SU-DHL-6 (cell line): ENCODE data around the gene FDPS.

Experiments
- EZH2phosphoT487 ChIP-seq: fragments of 200-600 bp; sonication (generic), shearing (Covaris generic); conservative IDR thresholded peaks from 2 replicates; pipeline ENCODE4 v1.6.1; 2018; ENCODE audit warnings: mild to moderate bottlenecking, antibody characterized with exemption, low read length, moderate library complexity, mixed read lengths
- TF ChIP-seq, protein P1 (sequence below): fragments of 200-600 bp; sonication (generic); IDR thresholded peaks from one replicate; pipeline ENCODE4 v1.5.1; 2017; ENCODE audit warnings: antibody characterized with exemption, mild to moderate bottlenecking, low read length, moderate library complexity; ENCODE audit not compliant: insufficient read depth, poor library complexity, severe bottlenecking

DNA sequence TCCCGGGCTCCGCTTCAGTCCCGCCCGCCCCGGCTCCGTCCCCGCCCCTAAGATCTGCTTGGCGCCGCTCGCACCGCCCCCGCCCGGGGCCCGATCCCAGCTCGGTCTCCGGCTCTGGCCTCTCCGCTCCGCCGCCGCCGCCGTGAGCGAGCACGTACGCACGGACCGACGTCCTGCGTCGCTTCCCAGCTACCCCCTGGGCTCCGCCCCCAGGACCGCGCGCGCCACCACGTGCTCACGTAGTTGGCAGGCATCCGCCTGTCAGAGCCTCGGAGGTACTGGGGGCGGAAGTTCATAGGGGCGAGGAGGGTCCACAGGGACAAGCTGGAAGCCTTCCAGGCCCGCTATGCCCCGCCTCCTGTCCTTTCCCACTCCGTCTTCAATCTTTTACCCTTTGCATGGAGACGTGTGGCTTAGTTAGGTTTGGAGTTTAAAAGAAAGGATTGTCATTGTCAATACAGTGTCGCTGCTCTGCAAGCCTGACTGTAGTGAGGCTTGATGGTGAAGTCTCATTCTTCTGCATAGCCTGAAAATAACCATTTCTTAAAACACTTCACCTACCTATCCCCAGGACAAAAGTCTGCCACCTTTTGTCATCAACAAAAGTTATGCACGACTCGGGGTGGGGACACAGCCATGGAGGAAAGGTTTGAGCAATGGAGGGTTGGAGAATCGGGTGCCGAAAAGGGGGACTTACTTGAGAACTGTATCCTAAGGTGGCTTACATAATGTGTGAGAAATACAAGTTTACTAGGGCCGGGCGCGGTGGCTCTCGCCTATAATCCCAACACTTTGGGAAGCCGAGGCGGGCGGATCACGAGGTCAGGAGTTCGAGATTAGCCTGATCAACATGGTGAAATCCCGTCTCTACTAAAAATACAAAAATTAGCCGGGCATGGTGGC, 35.1 kb upstream of the FDPS start, which contains the start of gene CLK2:
- TF ChIP-seq, protein P1, sequence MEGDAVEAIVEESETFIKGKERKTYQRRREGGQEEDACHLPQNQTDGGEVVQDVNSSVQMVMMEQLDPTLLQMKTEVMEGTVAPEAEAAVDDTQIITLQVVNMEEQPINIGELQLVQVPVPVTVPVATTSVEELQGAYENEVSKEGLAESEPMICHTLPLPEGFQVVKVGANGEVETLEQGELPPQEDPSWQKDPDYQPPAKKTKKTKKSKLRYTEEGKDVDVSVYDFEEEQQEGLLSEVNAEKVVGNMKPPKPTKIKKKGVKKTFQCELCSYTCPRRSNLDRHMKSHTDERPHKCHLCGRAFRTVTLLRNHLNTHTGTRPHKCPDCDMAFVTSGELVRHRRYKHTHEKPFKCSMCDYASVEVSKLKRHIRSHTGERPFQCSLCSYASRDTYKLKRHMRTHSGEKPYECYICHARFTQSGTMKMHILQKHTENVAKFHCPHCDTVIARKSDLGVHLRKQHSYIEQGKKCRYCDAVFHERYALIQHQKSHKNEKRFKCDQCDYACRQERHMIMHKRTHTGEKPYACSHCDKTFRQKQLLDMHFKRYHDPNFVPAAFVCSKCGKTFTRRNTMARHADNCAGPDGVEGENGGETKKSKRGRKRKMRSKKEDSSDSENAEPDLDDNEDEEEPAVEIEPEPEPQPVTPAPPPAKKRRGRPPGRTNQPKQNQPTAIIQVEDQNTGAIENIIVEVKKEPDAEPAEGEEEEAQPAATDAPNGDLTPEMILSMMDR: no peak
- TF ChIP-seq EZH2phosphoT487: no peak
